Neuronal stem cell (in vitro differentiated cells): ENCODE results near the gene PTPRB.
"Not testable (repeated sequence)": the region's sequence is repeated elsewhere in the genome, so short reads cannot be mapped to it uniquely, and the experiment has no call there.

Source experiments
- DNase-seq: peaks from one replicate; pipeline ENCODE4 v3.0.0-alpha.2; 2013; ENCODE audit warnings: low spot score
- H2AFZ ChIP-seq: one replicate; pipeline ENCODE4 v1.6.1; 2013; ENCODE audit warnings: mild to moderate bottlenecking, low read length, inconsistent platforms
- H2AK5ac ChIP-seq: 2 replicates; pipeline ENCODE4 v1.6.1; 2013; ENCODE audit warnings: low read depth, mild to moderate bottlenecking, inconsistent platforms, low read length, moderate library complexity, mixed read lengths
- H2BK120ac ChIP-seq: 2 replicates; pipeline ENCODE4 v1.6.1; 2013; ENCODE audit warnings: low read depth, mild to moderate bottlenecking, inconsistent platforms, low read length, moderate library complexity, mixed read lengths
- H2BK12ac ChIP-seq: one replicate; pipeline ENCODE4 v1.6.1; 2013; ENCODE audit warnings: low read length, inconsistent platforms
- H2BK15ac ChIP-seq: 2 replicates; pipeline ENCODE4 v1.6.1; 2013; ENCODE audit warnings: mild to moderate bottlenecking, low read length, inconsistent platforms, mixed read lengths
- H2BK5ac ChIP-seq: one replicate; pipeline ENCODE4 v1.6.1; 2013; ENCODE audit warnings: inconsistent platforms, mild to moderate bottlenecking, low read length, moderate library complexity
- H3K14ac ChIP-seq: one replicate; pipeline ENCODE4 v1.6.1; 2013; ENCODE audit warnings: low read length, inconsistent platforms
- H3K18ac ChIP-seq: 2 replicates; pipeline ENCODE4 v1.6.1; 2013; ENCODE audit warnings: low read length, inconsistent platforms
- H3K23ac ChIP-seq: 2 replicates; pipeline ENCODE4 v1.6.1; 2013; ENCODE audit warnings: low read depth, mild to moderate bottlenecking, mixed read lengths, low read length, inconsistent platforms; ENCODE audit not compliant: poor library complexity
- H3K27ac ChIP-seq: replicated peaks from 3 replicates; pipeline ENCODE4 v1.5.1; 2013; ENCODE audit warnings: low read length, inconsistent platforms
- H3K27me3 ChIP-seq, 3 experiments: 2 replicates each; pipeline ENCODE4 v1.6.1; 2013; ENCODE audit warnings: low read length in 3 of 3, mild to moderate bottlenecking in 2 of 3, inconsistent platforms in 1 of 3, low read depth in 1 of 3, mixed read lengths in 1 of 3, moderate library complexity in 1 of 3; ENCODE audit not compliant: control insufficient read depth in 3 of 3, insufficient read depth in 3 of 3
- H3K36me3 ChIP-seq, 2 donors: replicated peaks in 1 of 2; 2 replicates each; pipeline ENCODE4 v1.6.1; 2013; ENCODE audit warnings: low read length in 2 of 2; ENCODE audit not compliant: control insufficient read depth in 2 of 2, insufficient read depth in 2 of 2
- H3K4ac ChIP-seq: 2 replicates; pipeline ENCODE4 v1.6.1; 2013; ENCODE audit warnings: inconsistent platforms, mild to moderate bottlenecking, low read length, moderate library complexity
- H3K4me1 ChIP-seq, 2 donors: 1 replicate in 1 of 2; 2 replicates in 1 of 2; pipeline ENCODE4 v1.6.1; 2013; ENCODE audit warnings: low read length in 2 of 2, low read depth in 1 of 2; ENCODE audit not compliant: control insufficient read depth in 2 of 2, insufficient read depth in 1 of 2
- H3K4me2 ChIP-seq: one replicate; pipeline ENCODE4 v1.6.1; 2013; ENCODE audit warnings: mild to moderate bottlenecking, low read length, inconsistent platforms; ENCODE audit not compliant: insufficient read depth, poor library complexity, severe bottlenecking
- H3K4me3 ChIP-seq, 2 donors: 2 replicates each; pipeline ENCODE4 v1.5.1; 2013; ENCODE audit warnings: low read length in 2 of 2, mild to moderate bottlenecking in 2 of 2, inconsistent platforms in 1 of 2, moderate library complexity in 1 of 2
- H3K79me1 ChIP-seq: one replicate; pipeline ENCODE4 v1.6.1; 2013; ENCODE audit warnings: low read depth, mild to moderate bottlenecking, inconsistent platforms, low read length, moderate library complexity
- H3K9ac ChIP-seq: one replicate; pipeline ENCODE4 v1.6.1; 2013; ENCODE audit warnings: mild to moderate bottlenecking, low read depth, low read length, inconsistent platforms; ENCODE audit not compliant: poor library complexity
- H3K9me3 ChIP-seq, 2 donors: replicated peaks in 1 of 2; 2 replicates each; pipeline versions ENCODE3 to v1.6.1; 2013; ENCODE audit warnings: low read length in 2 of 2, mild to moderate bottlenecking in 2 of 2, inconsistent platforms in 1 of 2, low read depth in 1 of 2, mixed read lengths in 1 of 2, moderate library complexity in 1 of 2; ENCODE audit not compliant: control insufficient read depth in 2 of 2, insufficient read depth in 1 of 2
- H4K8ac ChIP-seq: one replicate; pipeline ENCODE4 v1.6.1; 2013; ENCODE audit warnings: low read depth, mild to moderate bottlenecking, inconsistent platforms, low read length, moderate library complexity
- H4K91ac ChIP-seq: one replicate; pipeline ENCODE4 v1.6.1; 2013; ENCODE audit warnings: low read length, low read depth, mild to moderate bottlenecking, inconsistent platforms; ENCODE audit not compliant: poor library complexity
- WGBS, 2 donors: extraction: QIAGEN DNeasy Blood & Tissue Kit; methylation state at CpG; one replicate each; pipeline ENCODE4 v1.1.7; 2013; ENCODE audit warnings: missing lambda C conversion rate in 2 of 2, mixed read lengths in 1 of 2; ENCODE audit not compliant: insufficient read length in 2 of 2, insufficient replicate concordance in 1 of 2; ENCODE audit errors: extremely low coverage in 2 of 2; 5-methylcytosine and 5-hydroxymethylcytosine counted together

Gene PTPRB

GRCh38 chr12:70497508-70497907 lies 139.7 kb downstream of the PTPRB start:
- Histone ChIP-seq H2BK120ac (no peak overlapping the region), H3K36me3 (no peaks in the 10 kb centered on the region), H2BK12ac (no peak overlapping the region), H3K27me3 (no peaks in the 10 kb centered on the region), H3K27ac (no peak overlapping the region), H2AFZ (no peak overlapping the region), H3K9me3 (peaks cover 2 to 4% of the 10 kb centered on the region in 2 donors), H3K79me1 (no peaks in the 10 kb centered on the region), H3K4ac (no peak overlapping the region), H2BK15ac (no peak overlapping the region), H3K4me1 (no peaks in the 10 kb centered on the region), H3K23ac (no peak overlapping the region), H4K8ac (no peak overlapping the region), H3K14ac (no peak overlapping the region), H3K18ac (no peak overlapping the region), H3K4me2 (no peak overlapping the region), H2AK5ac (no peak overlapping the region), H4K91ac (no peak overlapping the region), H3K9ac (no peak overlapping the region), H3K4me3 (no peak overlapping the region), H2BK5ac (no peak overlapping the region)
- WGBS, 2 donors = no CpG with 5 or more reads among the region's 5 CpGs
- no peak for DNase-seq

GRCh38 chr12:70492904-70493303 lies 144.3 kb downstream of the PTPRB start:
- H3K18ac ChIP-seq, H3K4ac ChIP-seq, H3K27me3 ChIP-seq, H3K23ac ChIP-seq, H2BK12ac ChIP-seq, H2BK120ac ChIP-seq, H3K4me2 ChIP-seq, H3K4me3 ChIP-seq, H3K14ac ChIP-seq, H2AK5ac ChIP-seq, H3K36me3 ChIP-seq, H4K8ac ChIP-seq, H3K9me3 ChIP-seq, H2BK5ac ChIP-seq, H4K91ac ChIP-seq, H3K9ac ChIP-seq, H3K27ac ChIP-seq, DNase-seq, H2AFZ ChIP-seq, H3K79me1 ChIP-seq, H3K4me1 ChIP-seq, H2BK15ac ChIP-seq: not testable (repeated sequence)
- WGBS, 2 donors = no CpG with 5 or more reads among the region's 1 CpG

GRCh38 chr12:70490928-70491327 lies 146.3 kb downstream of the PTPRB start:
- not testable (repeated sequence) for H3K4me2 ChIP-seq, H3K27ac ChIP-seq, H3K14ac ChIP-seq, H2BK120ac ChIP-seq, H4K91ac ChIP-seq, H3K4me1 ChIP-seq, H2AK5ac ChIP-seq, H2BK5ac ChIP-seq, H3K9ac ChIP-seq, H3K18ac ChIP-seq, H3K79me1 ChIP-seq, H2BK12ac ChIP-seq, H3K23ac ChIP-seq, H3K9me3 ChIP-seq, H4K8ac ChIP-seq, H3K36me3 ChIP-seq, H3K4ac ChIP-seq, H2AFZ ChIP-seq, DNase-seq, H3K4me3 ChIP-seq, H3K27me3 ChIP-seq, H2BK15ac ChIP-seq

GRCh38 chr12:70487440-70487839 lies 149.8 kb downstream of the PTPRB start:
- H3K27me3 ChIP-seq = no peaks in the 10 kb centered on the region
- H3K4ac ChIP-seq = no peak overlapping the region
- no peak overlapping the region for H2BK12ac ChIP-seq
- H2BK5ac ChIP-seq = no peak overlapping the region
- no peak overlapping the region for H3K14ac ChIP-seq
- no peak overlapping the region for H3K4me2 ChIP-seq
- no peak overlapping the region for H2AFZ ChIP-seq
- H2AK5ac ChIP-seq = no peak overlapping the region
- H3K18ac ChIP-seq = no peak overlapping the region
- no peak overlapping the region for H3K23ac ChIP-seq
- H3K36me3 ChIP-seq = no peaks in the 10 kb centered on the region
- WGBS, 2 donors = no CpG with 5 or more reads among the region's 2 CpGs
- H3K9me3 ChIP-seq = no peaks in the 10 kb centered on the region
- H3K79me1 ChIP-seq = no peaks in the 10 kb centered on the region
- H3K27ac ChIP-seq = no peak overlapping the region
- H2BK120ac ChIP-seq = no peak overlapping the region
- no peak overlapping the region for H2BK15ac ChIP-seq
- H4K8ac ChIP-seq = no peak overlapping the region
- no peaks in the 10 kb centered on the region for H3K4me1 ChIP-seq
- H4K91ac ChIP-seq = no peak overlapping the region
- no peak for DNase-seq
- no peak overlapping the region for H3K4me3 ChIP-seq
- no peak overlapping the region for H3K9ac ChIP-seq
